DMS53 treated with DMSO at 0.1 percent for 48 hours (cell line): ENCODE data around the gene COL13A1.

Experiments
- DNase-seq: peaks from one replicate; lab custom pipeline; 2025; ENCODE audit not compliant: unreplicated experiment; lab: John Stamatoyannopoulos, UW

Gene COL13A1

DNA sequence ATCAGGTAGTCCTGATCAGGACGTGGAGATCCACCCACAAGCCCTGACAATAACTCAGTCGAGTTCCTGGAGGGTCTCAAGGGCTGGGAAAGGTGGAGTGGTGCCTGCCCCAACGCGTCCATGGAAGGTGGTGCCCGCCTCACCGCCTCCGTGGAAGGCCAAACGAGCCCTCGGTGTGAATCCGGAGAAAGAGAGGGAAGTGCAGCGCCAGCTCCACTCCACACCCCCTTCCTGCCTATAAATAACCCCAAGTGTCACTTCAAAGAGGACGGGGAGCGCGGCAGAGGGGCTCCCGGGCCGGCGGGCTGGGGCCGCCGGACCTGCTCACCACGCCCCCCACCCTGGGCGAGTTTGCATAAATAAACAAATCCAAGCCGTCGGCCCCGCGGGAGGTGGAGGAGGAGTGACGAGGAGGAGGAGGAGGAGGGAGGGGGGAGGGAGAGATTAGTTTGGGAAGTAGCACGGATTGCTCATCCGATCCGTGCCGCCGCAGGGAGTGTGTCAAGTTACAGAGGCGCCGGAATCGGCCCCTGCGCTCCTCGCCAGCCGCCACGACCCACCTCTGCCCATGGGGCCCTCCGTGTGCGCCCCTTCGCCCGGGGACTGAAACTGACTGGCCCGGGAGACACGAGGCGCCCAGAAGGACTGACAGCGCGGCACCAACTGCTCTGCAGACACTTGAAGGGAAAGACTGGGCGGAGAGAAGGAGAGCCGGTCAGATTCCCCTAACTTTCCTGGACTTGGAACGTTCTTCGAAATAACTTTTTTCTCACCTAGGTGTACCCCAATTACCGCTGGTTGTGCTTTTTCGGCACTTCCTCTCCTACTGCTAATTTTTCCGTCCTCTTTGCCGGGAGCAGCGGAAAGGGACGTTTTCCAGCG is at the start of gene COL13A1:
TSS of gene COL13A1 (plus strand) at position 473 of the 882 bp plus-strand sequence. CDS start 518 bp downstream, outside the sequence.
- peak; percentile 11 for DNase-seq

DNA sequence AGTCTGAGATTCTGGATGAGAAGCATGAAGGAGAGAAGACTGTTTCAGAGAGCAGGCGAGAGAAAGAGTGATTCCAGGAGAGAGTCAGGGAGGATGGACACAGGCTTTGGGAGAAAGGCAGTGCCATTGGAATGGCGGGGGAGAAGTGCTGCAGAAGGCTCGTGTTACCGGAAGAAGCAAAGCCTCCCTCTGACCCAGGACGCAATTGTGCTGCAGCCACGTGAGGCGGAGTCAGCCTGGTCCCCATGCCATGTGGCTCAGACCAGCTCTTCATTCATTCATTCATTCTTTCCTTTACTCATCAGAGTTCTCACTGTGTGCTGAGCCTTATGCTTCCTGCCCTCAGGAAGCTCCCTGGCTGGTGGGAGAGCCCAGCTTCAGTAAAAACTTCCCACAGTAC is 49.2 kb upstream of the COL13A1 start:
- no peak for DNase-seq

DNA sequence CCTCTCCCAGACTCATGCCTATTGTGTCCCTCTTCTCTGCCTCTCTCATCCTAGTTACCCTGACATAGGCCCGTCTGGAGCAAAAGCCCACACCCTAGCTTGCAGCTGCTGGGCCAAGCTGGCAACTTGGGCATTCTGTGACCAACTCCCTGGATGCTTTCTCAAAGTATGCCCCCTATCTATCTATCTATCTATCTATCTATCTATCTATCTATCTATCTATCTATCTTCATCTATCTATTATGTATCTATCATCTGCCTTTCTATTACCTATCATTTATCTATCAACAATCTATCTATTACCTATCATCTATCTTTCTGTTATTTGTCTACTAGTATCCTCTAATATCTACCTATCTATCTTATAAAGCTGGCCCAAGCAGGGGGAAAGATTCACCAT is 45.4 kb upstream of the COL13A1 start:
- no peak for DNase-seq

DNA sequence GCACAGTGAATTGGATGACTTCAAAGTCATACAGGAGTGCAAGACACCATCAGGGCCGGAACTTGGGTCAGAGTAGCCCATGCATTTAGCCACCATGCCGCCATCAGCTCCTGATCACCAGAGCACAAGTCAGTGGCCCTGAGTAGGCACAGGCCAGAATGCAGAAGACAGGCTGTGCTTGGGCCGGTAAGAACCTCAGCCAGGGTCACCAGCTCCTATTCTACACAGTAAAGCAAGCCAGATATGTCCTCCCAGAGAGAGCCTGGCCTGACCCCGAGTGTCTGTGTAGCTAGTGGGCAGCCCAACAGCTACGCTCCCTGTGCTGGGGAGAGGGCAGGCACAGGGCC is 44.5 kb upstream of the COL13A1 start:
- no peak for DNase-seq

DNA sequence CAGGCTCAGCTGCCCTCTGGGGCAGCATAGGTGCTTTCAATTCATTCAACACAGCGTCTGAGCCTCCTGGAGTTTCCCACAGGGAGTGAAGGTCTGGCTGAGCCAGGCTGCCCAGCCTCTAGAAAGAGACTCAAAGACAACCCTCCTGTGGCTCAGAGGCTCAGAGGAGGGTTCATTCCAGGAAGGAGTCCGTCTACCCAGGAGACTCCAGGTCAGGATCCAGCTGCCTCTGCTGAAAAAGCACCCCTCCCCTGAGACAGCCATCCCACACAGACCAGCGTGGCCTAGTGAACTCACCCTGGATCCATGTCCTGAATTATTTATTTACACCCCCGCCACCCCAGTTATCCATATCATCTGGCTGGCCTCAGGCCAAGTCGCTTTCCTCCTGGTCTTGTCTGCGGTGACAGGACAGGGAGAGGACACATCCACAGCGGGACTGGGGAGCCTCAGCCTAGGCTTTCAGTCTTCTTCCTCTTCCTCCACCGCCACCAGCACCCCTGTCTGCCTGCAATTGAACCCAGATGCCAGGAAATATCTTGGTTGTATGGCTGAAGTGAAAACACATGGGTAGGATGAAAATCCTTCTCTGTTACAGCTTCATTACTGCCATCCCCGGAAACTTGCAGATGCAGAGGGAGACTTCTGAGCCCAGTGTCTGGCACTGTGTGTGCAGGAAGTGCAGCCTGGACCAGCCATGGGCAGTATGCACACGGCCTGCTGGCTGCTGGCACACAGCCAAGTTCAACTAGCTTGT is 44.0 kb upstream of the COL13A1 start:
- peak; percentile 19 for DNase-seq

DNA sequence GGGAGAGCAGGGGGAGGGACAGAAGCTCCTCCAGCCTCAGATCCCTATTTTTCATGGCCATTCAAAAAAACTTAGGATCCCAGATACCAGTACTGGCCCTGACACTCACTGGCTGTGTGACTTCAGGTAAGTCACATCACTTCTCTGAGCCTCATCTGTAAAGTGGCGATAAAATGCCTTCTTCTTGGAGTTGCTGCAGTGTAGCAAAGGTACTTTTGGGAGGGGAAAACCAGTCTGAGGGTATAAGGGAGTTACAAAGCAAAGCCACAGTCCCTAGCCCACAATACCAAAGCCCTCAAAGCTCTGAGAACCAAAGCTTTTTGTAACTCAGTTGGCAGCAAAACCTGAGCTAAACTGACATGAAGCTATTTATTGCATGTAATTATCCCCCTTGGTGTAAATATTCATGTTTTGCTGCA is 43.4 kb upstream of the COL13A1 start:
- DNase-seq, result no peak

DNA sequence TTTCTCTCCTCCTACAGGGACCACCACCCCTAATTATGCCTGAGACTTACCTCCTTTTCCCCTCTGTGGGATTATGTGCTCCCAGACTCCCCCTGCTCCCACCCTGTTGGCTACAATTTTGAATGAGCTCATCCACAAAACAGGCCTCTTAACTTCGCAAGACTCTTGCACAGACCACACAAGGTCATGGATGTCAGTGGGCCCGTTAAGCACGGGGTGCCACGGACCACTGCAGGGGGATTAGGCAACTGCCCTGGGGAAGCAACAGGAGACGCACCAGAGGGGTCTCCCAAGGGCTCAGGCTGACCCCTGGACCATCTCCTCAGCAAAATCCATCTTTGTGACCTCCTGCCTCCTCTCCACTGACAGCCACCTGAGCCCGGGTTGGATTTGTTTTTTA is 42.1 kb upstream of the COL13A1 start:
- no peak for DNase-seq

DNA sequence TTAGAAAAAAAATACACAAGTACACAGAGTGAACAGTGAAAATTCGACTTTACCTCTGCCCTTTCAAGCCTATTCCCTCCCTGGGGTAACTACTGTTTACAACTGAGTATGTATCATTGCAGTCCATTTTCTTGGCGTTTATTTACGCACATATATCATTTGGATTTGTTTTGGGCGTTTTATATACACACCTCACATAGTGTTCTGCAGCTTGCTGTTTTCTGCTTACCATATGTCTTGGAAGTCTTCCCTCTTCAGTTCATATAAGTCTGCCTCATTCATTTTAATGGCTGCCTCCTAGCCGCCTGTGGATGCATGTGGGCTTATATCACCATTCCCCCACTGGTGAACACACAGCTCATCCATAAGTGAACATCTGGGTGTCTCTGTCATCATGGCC is 41.6 kb upstream of the COL13A1 start:
- no peak for DNase-seq

DNA sequence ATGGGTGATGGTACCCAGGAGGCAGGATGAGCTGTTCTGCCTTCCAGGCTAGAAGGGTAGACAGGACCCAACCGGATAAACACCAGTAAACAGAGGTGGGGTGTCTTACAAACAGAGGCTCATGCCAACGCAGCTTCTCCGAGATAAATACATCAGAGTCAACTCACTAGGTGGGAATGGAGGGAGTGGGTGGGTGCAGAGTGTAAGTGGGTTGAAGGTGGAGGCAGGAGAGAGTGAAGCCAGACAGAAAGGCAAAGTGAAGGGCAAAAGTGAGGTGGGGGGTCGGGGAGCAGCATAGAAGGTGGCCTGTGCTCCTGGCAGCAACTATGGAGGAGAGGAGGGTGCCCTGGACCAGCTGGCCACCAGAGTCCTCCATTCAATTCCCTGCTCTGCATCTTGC is 40.4 kb upstream of the COL13A1 start:
- no peak for DNase-seq

DNA sequence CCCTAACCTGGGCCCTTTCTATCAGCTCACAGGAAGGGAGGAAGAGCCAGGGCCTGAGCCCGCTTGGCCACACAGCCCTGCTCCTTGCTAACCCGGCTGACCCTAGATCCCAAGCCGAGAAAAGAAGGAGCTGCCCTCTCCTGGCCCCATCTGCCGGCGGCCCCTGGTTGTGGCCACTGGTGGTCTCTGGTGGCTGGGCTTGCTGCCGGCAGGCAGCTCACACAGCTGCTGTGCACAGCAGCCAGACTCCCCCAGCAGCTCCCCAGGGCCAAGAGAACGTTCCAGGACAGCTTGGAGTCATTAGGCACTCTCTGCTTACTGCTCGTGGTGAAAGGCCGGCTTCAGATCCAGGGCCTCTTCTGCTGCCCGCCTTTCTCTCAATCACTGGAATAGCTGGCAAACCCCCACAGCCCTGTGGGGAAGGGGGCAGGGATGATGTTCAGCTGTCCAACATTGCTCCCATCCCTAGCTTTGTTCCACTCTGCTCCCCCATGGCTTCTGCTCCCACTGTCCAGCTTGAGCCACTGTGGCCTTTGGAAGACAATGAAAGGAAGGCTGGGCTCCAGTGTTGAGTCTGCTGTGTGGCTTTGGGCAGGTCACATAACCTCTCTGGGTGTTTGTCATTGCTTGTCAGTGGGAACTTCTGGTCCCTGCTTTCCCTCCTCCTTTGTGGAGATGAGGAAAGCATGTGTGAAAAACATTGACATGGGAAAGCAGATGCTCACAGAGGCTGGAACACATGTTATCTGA is 35.4 kb upstream of the COL13A1 start:
- DNase-seq, result no peak

DNA sequence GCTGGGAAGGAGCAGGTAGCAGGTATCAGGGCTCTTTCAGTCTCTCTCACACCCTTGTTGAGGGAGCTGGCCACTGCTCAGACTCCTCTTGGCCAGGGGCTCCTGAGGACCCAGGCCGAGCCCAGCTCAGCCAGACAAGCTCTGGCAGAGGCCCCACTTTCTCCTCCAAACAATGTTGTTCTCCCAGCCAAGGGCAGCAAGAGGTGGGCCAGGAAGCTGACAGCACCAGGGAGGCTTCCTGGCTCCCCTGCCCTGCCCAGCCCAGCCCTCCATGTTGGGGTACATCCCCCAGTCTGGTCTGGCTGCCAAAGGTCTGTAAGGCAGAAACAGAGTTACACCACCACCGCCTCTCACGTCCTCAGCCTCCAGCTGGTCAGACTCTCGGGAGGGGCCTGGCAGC is 33.9 kb upstream of the COL13A1 start:
- DNase-seq, result no peak

DNA sequence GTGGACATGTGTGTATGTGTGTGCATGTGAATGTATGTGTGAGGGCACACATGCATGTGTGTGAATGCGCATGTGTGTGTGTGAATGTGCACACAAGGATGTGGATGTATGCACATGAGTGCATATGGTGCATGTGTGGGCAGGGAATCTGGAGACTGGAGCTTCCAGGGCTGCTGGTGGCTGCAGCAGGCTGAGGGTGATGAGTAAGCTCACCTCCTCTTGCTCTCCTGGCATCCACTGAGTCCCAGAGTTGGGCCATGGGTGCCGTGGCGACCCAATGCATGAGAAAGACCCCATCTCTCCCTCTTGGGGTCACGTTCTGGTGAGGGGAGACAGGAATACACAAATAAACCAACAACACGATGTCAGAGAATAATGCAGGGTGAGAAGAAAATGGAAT is 33.3 kb upstream of the COL13A1 start:
- no peak for DNase-seq

DNA sequence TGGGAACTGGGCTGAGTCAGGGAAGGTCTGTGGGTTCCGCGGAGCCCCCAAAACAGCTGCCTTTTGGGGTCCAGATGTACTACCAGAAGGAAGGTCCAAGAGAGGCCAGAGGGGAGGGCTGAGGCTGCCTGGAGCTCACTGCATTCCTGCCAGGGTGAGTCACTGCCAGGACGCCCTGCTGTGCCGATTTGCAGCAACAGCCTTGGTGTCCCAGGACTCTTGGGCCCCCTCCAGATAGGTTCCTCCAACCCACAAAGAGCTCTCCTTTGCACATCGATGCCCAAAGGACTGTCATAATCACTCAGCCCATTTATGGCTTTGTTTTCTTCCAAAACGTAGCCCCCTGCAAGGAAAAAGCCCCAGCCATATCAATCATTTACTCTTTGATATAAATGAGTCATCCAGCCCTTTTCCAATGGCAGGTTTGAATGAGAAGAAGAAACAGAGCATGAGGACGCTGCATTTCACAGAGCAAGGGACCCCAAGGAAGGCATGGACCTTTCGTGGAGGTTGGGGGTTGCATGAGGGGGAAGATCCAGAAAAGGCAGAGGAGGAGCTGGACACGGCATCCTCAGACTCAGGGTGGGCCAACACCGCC is 32.2 kb upstream of the COL13A1 start:
- no peak for DNase-seq

DNA sequence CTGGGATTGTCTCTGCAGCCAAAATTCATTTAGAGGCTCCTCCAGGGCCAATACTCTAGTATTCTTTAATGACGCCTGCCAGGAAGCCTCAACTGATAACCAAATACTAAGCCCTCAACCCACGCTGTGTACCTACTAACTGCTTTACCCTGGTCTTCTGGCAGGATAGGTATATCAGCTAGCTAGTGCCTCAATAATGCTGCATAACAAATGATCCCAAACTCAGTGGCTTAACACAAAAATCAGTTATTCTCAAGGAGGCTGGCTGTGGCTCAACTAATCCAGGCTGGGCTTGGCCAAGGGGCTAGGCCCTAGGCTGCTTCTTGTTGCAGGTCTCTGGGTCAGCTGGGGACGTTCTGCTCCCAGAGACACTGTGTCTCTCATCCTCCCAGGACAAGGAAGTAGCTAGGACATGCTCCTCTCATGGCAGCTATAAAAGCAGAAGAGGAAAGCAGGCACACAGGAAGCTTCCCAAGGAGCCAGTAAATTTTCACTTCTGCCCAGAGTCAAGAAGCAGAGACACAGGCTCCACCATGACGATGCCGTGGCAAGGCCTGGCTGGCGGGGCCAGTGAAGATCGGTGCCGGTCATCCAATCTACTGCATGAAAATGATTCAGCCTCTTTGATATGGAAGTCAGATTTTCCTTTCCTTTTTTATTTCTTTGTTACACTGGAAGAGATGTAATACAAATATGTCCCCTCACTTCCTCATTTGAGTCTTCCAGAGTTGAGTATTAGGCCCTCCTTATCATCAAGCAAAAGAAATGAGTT is 28.6 kb upstream of the COL13A1 start:
- DNase-seq, result no peak

DNA sequence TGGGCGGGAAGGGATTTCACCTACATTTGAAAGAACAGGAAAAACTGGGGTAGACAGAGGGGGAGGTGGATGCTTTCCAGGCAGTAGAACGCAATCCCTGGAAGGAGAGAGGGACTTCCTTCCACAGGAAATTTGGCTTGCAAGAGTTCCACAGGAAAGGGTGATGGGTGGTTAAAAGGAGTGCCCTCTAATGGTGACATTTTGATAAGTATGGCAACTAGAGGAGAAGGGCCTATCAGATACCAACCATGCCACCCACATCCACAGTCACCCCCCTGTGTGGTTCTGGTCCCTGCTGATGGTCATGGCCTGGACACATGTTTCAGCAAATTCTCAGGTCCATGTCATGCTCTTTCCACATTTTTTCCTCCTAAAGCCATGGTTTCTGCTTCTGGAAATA is 27.1 kb upstream of the COL13A1 start:
- DNase-seq, result no peak

DNA sequence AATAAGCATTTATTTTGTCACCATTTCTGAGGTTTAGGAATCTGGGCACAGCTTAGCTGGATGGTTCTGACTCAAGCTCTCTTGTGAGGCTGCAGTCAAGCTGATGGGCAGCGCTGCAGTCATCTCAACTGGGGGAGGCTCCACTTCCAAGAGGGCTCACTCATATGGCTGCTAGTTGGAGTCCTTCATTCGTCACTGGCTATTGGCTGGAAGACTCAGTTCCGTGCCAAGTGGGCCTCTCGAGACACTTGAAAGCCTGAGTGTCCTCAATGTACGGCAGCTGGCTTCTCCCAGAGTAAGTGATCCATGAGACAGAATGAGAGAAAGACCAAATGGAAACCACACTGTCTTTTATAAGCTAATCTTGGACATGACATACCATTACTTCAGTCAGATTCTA is 21.6 kb upstream of the COL13A1 start:
- peak; percentile 70 for DNase-seq

DNA sequence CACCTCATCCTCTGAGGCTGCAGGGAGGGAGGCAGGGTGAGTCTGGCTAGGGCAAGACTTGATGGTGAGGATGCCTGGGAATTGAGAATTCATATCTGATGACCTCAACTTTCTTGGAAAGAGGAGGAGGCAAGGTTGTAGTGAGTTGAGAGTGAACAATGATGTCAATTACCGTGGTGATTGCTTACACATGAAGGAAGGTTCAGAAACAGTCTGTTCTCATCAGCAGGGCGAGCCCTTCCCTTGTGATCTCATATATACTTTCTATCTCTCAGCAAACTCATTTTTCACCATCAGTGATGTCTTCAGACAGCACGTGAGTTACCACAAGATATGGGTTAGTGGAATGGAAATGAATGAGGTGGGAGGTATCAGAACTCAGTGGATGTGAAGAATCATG is 20.1 kb upstream of the COL13A1 start:
- no peak for DNase-seq

DNA sequence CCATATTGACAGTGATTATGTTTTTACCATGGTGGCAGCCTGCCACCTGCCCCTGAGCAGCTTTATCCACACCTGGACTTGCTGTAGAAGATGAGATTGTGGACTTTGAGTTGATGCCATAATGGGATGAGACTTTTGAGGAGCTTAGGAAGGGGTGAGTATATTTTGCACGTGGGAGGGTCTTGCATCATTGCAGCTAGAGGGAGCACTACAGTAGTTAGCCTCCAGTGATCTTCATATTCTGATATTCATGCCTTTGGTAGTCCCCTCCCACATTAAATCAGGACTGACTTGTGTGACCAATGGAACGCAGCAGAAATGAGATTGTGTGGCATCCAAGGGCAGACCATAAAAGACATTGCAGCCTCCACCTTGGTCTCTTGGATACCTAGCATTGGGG is 18.2 kb upstream of the COL13A1 start:
- no peak for DNase-seq

DNA sequence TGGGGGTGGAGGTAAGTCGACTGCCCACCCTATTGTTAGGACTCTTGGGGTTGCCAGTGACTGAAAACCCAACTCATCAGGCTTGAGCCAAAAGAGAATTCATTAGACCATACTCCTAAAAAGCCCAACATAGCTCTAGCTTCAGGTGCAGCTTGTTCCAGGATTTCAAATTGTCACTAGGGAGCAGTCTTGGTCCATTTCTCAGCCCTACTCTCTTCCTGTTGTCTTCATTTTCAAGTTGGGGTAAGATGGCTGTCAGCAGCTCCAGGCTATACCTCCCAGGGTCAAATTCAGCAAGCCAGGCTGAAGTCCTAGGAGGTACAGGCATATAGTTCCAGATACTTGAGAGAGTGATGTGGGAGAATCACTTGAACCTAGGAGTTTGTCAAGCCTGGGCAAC is 14.9 kb upstream of the COL13A1 start:
- peak; percentile 9 for DNase-seq

DNA sequence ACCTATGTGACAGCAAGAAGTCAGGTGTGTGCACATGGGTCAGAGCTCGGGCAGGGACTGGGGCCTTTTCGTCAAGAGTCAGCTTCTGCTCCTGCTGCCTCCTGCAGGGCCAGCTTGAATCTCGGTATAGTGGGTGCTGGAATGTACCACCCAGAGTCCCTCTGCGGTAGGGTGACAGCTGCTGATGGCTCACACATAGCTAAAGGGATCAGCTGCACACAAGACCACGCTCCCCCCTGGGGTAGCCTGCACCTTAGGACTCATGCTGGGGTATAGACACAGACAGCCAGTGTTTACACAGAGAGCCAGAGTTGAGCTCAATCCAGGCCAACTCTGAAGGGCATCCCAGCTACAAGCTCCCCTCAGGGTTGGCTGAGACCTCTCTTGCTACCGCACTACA is 14.0 kb upstream of the COL13A1 start:
- DNase-seq, result no peak

DNA sequence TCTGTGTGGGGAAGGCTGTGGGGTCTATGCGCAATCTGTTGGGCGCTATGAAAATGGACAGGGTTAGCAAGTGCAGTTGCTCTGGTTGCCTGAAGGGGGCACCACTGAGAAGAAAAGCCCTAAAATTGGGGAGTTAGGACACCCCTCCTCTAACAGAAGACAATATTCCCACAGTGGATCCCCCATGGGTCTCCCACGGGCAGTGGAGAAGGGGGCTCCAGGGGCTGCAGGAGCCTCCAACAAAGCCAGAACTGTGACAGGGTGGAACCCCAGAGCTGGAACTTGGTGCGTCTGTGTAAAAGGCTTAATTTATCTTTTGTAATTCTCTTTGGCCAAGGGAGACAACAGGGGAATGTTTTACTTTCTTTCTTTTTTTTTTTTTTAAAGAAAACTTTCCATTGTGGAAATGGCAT is 12.5 kb upstream of the COL13A1 start:
- no peak for DNase-seq
